ENCODE results near the gene IBA57.

- TF ChIP-seq POLR2A (IDR thresholded peaks at IDR 0.05) (no peak), CTCF (IDR thresholded peaks at IDR 0.05) (no peak)
Measured at GRCh38 chr1:228180271-228180958, 14.8 kb downstream of the IBA57 start.
